ENCODE data around the gene CREG2.
"Not testable (repeated sequence)": the region's sequence is repeated elsewhere in the genome, so short reads cannot be mapped to it uniquely, and the experiment has no call there.

The CREG2 gene

GRCh38 chr2:101341901-101342624 lies 45.2 kb downstream of the CREG2 start:
- peak; percentile 59 for DNase-seq

- DNase-seq: no peak
Observed at GRCh38 chr2:101341421-101341820, 45.9 kb downstream of the CREG2 start.

GRCh38 chr2:101340141-101340551 lies 47.2 kb downstream of the CREG2 start:
- DNase-seq: no peak

GRCh38 chr2:101339266-101339880 lies 47.9 kb downstream of the CREG2 start:
- no peak for DNase-seq

- DNase-seq: peak; percentile 47
Observed at GRCh38 chr2:101337877-101338276, 49.4 kb downstream of the CREG2 start.

GRCh38 chr2:101332885-101333766 lies 54.2 kb downstream of the CREG2 start:
- no peak for DNase-seq

- DNase-seq: no peak
Observed at GRCh38 chr2:101331202-101331601, 56.1 kb downstream of the CREG2 start.

- no peak for DNase-seq
Observed at GRCh38 chr2:101330253-101330933, 56.9 kb downstream of the CREG2 start.

GRCh38 chr2:101329026-101329425 lies 58.3 kb downstream of the CREG2 start:
- DNase-seq: no peak

- peak; percentile 83 for DNase-seq
Observed at GRCh38 chr2:101328474-101329007, 58.8 kb downstream of the CREG2 start.

- DNase-seq: no peak
Observed at GRCh38 chr2:101327863-101328394, 59.4 kb downstream of the CREG2 start.

- DNase-seq: no peak
Observed at GRCh38 chr2:101325425-101325824, 61.9 kb downstream of the CREG2 start.

GRCh38 chr2:101316568-101316967 lies 70.7 kb downstream of the CREG2 start:
- DNase-seq: not testable (repeated sequence)

GRCh38 chr2:101311696-101312017 lies 75.6 kb downstream of the CREG2 start:
- no peak for DNase-seq

- DNase-seq: peak; percentile 7
Observed at GRCh38 chr2:101310834-101311695, 76.2 kb downstream of the CREG2 start.

GRCh38 chr2:101310090-101310833 lies 77.0 kb downstream of the CREG2 start:
- no peak for DNase-seq

GRCh38 chr2:101308432-101309210 lies 78.7 kb downstream of the CREG2 start, which contains the start of gene RNF149:
TSS of gene RNF149 (minus strand) at chr2:101308701. CDS start at chr2:101308588, 113 bp downstream.
- peak; percentile 86 for DNase-seq

- peak; percentile 3 for DNase-seq
Observed at GRCh38 chr2:101307950-101308431, 79.3 kb downstream of the CREG2 start.

GRCh38 chr2:101307503-101307902 lies 79.8 kb downstream of the CREG2 start:
- no peak for DNase-seq

- no peak for DNase-seq
Observed at GRCh38 chr2:101306410-101306809, 80.9 kb downstream of the CREG2 start.

All from HCEC 1CT (cell line).